Cerebellar nuclear complex (tissue), 1 donor: Measurements from ENCODE around the gene ZNF385C.

Experiments
- DNase-seq, 2 experiments: peaks; one replicate each; lab custom pipeline; 2025; lab: John Stamatoyannopoulos, UW

The ZNF385C gene

DNA sequence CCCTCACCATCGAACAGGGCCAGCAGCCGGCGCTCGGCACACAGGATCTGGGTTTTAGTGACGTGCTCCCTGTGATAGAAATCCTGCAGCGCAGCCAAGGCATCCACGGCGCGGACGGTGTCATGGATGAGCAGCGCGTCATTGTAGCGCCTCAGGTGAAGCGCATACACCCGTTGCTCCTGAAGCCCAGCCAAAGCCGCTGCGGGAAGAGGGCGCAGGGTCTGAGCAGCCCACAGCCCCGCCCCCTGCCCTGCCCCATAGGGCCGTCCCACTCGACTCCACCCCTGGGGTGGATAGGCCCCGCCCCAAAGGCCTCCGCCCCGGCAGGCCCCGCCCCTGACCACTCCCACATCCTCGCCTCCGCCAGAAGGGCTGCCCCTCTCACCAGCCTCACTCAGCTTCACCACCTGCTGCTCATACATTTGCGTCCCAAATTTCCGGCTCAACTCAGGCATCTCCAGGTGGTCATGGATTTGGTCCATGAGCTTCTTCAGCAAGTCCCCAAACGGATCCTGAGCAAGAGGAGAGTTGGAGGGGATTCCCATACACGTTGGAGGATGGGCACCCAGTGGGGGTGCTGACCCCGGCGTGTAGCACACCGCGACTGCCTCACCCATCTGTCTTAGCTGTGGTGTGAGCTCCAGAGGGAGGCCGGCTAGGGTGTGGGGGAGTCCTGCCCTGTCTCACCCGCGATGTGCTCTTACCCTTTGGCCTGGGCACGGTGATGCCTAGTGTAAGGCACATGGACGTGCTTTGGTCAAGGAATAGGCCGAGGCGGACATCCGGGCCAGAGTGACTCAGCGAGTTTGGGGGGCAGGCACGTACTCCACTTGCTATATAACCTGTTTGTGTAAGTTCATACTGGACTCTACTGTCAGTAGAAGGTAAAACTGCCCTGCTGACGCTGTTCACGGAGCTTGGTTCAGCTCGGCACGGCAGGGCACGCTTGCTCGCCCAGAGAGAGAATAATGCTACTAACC lies 9.6 kb upstream of the ZNF385C start:
- DNase-seq, result peak; percentile 26 to 70

DNA sequence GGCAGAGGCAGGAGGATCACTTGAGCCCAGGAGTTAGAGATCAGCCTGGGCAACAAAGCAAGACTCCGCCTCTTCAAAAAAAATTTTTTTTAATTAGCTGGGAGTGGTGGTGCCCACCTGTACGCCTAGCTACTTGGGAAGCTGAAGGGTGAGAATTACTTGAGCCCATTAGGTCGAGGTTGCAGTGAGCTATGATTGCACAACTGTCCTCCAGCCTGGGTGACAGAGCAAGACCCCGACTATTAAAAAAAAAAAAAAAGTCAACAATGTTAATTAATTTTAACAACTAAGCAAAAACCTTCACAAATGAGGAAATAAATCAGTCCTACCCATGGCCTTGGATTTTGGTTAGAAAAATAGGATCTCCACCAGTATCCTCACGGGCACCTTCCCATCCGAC lies 8.9 kb upstream of the ZNF385C start:
- DNase-seq, result no peak

DNA sequence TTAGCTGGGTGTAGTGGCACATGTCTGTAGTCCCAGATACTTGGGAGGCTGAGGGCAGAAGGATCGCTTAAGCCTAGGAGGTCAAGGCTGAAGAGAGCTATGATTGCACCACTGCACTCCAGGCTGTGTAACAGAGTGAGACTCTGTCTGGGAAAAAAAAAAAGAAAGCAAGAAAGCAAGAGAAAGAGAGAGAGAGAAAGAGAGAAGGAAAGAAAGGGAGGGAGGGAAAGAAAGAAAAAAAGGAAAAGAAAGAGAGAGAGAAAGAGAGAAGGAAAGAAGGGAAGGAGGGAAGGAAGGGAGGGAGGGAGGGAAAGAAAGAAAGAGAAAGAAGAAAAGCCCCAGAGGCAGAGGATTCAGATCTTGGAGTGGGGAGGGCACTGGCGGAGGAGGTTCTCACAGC lies 7.7 kb upstream of the ZNF385C start:
- no peak for DNase-seq

DNA sequence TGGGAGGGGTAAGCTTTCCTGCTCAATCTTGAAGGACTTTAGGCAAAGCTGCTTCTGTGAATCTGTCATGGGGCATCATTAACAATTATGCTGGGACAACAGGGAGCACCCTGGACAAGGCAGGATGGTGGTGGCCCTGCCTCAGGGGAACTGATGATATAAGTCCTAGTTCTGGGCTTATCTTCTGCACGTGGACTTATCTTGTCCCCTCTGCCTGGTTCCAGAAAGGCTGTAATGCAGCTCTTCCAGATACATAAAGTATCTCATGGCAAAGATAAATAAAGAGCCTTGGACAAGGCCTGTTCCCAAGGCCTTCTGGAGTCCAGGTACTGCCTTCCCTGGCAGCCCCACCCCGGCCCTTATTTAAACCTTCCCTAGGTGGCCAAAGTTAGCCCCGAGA lies 6.0 kb upstream of the ZNF385C start:
- DNase-seq, result no peak

DNA sequence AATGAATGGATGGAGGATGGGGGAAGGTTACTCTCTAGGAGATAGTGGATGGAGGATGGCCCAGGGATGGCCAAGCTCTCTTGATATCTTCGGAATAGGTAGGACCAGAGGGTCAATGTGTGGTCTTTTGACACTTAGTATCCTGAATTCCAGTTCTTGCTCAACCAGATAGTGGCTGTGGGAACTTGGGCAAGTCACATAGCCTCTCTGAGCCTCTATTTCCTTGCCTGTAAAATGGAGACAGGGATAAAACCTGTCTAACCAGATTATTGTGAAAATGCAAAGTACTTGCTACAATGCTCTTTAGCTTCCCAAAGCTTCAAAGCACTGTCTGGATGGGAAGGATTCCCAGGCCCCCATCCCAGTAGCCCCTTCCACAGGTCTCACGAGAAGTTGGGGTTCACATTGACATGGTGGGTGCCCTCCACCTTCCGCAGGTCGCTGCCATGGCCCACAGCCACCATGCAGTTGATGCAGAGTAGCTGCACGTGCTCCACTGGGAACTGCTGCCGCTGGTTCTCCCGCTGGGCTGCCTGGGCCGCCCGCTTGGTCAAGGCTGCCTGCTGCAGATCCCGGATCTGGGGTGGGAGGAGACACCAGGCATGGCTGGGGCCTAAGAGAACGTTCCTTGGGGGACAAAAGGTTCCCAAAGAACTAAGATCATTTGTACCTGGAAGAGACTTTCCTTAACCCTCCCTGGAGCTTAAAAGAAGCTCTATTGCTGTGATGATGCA lies 5.1 kb upstream of the ZNF385C start:
- no peak for DNase-seq

DNA sequence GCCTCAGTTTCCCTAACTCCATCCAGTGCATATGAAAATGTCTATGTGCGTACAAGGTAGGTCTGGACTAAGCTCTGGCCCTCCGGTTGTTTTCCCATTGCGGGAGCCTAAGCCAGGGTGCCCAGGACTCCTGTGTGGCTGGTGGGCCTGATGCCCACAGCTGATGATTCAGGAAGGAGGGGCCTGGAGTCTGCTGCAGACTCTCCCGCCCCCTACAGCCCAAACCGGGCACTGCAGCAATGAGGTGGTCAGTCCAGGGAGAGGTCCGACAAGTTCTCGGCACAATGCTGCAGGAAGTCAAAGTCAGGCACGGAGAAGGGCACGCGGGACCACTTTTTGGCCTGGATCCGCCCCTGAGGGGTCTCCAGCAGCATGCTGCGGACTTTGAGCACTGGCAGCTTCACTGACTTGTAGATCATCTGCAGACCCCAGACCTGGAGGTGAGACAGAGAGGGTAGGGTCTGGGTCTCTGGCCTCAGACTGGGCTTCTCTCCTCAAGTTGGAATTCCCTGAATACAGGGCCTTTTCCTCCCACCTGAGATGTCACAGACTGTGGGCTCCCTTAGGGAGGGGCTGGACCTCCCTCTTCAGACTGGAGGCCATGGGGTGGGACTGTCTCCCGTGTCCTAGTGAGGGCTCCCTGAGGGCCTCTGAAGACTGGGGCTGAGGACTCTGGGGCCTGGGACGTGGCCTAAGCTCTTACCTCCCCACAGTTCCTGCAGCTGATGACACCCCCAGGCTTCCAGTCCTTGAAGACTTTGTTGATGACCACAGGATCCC lies 3.4 kb upstream of the ZNF385C start:
- no peak for DNase-seq

DNA sequence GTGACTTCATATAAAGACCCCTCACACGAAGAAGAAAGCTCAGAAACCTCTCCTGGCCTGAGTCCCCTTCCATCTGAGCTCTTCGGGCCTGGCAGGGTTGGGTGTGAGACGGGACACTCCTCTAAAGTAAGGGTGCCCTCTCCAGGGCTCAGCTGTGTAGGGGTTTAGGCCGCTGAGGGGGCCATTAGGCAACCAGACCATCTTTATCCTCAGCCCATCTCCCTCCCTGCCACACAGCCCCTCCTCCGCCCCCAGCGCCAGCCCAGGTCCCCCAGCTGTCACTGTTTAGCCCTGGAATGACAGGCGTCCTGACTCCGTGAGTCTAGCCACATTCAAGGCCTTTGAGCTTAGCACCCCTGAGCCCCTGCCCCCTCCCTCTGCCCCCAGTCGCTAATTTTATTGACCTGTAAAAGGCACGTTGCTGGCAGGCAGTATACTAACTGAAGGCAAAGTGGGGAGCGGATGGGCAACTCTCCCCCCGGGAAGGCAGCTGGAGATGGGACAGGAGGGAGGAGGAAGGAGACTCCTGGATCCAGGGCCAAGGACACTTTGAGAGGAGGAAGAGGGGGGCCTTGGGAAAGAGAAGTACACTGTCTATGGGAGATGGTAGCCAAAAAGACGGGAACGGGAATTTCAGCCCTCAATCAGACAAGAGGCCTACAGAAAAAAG lies 592 bp upstream of the ZNF385C start:
- DNase-seq, result no peak

DNA sequence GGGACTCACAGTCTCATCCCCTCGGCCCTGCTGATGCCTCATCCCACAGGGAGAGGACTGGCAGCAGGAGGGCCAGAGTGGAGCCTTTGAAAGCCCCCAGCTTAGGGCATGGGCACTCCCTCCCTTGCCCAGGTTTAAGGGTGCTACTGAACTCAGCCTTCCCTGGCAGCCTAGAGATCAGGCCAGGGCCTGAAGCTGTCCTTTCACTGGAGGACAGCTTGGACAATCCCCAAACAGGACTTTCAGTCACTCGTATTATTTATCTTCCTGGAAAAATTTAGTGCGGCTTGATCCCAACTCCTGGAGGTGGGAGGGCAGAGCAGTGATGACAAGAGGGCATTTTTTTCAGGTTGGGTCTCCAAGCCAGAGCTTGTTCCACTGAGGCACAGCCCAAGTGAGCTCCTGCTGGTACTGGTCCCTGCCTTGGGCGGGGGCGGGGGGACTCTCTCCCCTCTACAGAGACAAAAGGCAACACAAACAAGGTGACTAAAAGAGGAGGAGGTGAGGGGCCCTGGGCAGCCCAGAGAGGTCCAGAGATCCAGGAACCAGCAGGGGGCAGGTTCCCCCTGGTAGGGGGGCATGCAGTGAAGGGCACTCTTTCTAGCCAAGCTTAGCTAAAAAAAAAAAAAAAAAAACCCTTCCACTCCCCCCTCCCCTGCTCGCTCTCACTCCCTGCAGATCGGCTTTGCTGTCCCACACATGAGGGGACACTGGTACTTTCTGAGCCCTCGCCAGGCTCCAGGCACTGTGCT lies 1.7 kb downstream of the ZNF385C start:
- DNase-seq, result no peak

DNA sequence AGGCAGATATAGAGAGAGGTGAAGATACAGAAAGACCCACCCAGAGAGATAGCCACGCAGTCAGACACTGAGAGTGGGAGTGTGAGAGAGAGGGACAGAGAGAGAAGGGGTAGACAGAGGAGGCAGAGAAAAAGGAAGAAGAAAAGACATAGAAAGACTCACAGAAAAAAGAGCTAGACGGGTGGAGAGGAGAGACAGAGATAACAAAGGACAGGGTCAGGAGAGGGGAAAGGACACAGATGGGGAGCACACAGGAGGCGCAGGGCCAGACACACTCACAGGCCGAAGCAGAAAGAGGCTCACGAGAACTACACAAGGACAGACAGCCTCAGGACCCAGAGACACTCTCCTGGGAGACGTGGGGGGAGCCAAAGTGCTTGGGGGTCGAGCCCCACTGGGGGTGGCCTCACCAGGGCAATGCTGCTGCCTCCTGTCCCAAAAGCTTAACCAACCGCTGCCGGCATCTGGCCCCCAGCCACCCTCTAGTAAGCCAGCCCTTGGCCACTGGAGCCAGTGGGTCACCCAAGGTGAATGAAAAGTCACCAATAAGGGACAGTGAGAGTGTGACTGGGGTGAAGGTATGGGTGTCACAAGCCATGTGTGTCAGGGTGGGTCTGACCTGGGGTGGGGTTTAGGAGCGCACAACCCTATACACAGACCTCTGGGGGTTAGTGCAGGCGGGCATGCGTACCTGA lies 3.8 kb downstream of the ZNF385C start:
- DNase-seq, result no peak

DNA sequence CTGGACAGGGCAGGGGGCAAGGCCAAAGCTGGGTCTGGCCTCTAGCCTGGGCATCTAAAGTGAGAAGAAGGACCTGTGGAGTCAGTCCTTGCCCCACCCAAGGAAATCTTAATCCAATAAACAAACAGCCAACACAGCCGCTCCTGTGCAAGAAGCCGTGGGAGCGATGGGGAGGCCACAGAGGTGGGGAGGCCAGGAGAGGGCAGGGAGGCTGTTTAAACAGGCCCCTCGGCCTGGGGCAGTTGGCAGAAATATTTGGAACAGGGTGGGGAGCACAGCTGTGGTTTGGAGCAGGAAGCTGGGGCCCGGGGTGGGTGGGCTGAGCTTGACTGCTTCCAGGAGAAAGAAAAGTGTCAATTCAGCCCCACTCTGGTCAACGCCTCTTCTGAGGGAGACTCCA lies 5.3 kb downstream of the ZNF385C start:
- DNase-seq, result no peak

DNA sequence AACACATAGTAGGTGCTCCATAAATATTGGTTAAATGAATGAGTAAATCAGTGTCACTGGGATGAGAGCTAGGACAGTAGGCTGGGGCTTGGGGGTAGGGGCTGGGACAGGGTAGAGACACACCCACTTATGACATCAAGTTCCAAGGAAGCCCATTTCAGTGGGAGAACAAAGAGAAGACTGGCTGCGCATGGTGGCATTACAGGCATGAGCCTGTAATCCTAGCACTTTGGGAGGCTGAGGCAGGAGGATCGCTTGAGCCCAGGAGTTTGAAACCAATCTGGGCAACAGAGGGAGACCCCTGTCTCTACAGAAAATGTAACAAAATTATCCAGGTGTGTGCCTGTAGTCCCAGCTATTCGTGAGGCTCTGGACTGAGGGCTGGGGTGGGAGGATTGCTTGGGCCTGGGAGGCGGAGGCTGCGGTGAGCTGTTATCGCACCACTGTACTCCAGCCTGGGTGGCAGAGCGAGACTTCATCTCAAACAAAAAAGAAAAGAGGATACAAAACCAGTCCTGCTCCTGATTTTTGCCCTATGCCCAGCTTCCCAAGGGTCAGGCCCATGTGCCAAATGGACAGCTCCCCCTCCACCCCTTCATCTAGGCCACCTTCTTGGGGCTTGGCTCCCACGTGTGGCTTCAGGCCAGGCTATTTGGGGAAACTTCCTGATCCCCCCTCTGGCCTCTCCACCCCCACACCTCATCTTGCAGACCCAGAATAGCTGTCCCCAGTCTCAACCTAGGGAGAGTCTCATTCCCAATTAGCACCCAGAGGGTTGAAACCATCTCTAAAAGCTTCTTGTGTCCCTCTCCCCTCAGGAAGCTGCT lies 7.1 kb downstream of the ZNF385C start:
- no peak for DNase-seq

DNA sequence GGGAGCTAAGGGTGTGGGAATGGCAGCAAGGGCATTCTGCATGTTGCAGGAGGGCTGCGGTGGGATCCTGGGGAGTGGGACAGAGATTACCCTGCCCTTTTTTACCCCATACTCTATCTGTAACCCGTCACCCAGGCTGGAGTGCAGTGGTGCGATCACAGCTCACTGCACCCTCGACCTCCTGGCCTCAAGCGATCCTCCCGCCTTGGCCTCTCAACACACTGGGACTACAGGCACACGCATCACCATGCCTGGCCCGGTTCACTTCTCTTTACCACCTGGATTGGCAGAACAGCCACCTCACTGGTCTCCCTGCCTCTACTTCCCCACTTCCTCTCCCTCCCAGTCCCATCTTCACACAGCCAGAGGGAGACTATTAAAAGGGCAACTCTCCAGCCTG lies 9.5 kb downstream of the ZNF385C start:
- DNase-seq, result no peak

DNA sequence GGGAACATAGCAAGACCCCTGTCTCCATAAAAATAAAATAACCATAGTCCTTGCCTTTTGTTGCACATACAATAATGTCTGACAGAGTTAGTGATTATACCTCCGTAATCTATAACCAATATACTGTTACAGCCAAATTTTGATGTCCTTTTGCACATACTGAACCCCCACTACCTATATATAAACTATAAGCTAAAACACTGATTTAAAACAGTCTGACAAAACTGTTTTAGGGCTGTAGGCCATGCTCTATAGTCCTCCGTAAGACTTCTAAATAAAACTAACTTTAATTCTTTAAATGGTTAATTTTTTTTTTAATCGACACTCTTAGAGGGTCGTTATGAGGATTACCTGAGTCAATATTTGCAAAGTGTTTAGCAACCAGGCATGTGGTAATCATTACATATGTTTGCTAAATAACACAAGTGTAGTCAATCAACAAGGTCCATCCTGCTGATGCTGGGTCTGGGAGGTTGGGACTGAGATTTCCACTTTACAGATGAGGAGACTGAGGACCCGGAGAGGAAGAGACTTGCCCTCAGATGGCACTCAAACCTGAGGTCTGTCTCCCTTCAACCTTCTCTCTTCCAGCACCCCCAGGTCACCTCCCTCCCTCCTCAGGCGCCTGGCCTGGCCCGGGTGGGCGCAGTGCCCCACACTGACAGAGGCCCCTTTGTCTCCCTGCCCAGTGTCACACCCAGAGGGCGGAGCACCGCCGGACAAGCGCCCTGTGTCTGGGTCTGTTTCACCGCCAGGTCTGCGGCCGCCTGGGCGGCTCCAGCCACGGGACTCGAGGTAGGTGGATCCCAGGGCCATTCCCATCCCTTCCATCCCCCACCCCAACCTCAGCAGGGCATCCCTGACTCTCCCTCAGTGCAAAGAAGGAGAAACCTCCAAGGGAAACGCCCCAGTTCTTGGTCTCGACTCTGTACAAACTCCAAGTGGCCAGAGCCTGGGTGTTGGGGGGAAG lies 10.3 kb downstream of the ZNF385C start:
- DNase-seq, result no peak

DNA sequence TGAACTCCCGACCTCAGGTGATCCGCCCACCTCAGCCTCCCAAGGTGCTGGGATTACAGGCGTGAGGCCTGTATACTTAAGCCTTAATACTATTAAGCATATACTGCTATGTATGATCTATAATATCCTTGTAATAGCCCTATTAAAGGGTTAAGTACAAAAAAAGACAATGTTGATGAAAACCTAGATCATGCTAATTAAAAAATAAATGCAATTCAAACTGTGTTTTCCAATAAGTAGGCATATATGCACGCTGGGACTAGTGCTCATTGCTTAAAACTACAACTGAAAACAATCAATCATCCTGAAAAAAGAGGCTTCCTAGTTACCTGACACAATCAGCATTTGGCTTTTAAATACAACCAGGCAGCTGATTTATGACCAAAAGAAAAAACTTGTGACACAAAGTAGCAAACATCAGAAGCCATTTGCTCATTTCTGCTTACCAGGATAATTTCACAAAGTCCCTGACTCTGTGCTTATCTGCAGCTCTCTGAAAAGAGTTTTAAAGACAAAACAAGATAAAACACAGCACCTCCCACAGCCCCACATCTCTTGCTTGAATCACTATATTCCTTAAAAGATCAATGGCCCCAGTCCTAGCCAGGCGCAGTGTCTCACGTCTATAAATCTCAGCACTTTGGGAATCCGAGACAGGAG lies 11.1 kb downstream of the ZNF385C start:
- no peak for DNase-seq

DNA sequence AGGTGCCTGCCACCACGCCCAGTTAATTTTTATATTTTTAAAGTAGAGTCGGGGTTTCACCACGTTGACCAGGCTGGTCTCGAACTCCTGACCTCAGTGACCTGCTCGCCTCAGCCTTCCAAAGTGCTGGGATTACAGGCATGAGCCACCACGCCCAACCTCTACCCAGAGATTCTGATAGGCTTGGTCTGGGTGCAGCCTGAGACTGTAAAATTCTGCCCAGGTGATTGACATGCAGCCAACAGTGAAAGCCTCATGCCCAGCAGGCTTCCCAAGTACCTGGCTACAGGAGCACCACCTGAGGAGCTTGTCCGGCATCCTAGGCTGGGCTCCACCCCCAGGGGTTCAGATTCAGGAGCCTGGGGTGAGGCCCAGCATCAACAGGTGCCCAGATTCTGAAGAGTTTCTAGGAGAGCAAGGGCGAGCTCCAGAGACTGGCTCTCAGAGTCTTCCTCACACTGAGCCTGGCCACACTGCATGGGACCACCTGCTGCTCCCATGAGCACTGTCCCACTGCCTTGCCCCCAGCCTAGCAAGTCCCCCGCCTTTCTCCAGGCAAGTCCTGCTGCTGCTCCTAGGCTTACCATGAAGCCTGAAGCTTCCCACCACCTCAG lies 16.6 kb downstream of the ZNF385C start:
- DNase-seq, result no peak

DNA sequence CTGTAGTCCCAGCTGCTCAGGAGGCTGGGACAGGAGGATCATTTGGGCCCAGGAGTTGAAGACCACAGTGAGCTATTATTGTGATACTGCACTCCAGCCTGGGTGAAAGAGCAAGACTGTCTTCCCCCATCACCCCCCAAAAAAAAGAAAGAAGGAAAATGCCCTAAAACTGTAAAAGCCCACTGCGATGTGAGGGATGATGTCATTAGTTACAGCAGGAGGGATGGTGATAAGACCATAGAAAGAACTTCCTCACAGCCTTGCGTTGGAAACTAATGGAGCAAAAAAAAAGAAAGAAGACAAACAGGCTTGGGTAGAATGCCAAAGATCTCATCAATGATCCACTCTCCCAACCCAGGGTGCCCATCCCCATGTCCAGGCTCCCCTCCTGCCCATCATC lies 18.7 kb downstream of the ZNF385C start:
- DNase-seq, result no peak

DNA sequence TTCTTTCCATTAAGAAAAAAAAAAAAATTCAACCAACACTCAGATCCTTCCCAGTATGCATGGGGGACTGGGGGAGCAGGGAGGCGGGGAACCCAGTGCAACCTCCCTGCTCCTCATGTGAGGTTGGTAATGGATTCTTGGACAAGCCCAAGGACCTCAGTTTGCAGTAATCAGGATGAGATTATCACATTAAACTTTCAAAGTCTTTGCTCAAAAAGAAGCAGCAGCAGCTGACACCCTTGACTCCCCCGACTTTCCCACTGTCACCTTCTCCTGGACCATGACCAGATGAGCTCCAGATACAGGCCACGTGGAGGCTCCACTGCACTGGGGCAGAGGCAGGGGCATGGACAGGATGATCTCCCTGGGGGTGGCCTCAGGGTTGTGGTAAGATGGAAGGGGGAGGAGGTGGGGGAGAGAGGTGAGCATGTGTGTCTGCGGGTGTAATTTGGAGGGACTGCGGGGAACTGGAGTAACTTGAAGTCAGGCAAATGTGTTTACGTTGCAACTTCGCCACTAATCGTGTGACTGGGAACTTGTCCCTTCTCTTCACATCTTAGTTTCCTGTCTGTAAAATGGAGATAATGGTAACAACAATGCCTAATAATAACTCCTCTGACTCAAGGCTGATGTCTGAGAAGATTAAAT lies 19.8 kb downstream of the ZNF385C start:
- no peak for DNase-seq
